Measurements from ENCODE around the gene HOXB1. TPM values are rescaled to one million over a fixed set of nuclear protein-coding genes. Genes with fewer than 3 reads are reported as not detected.
A peak's percentile ranks its signal among the peaks of the same experiment; 100 is the strongest.

HOXB1 gene
- total RNA-seq, 4 donors from 2014 or later = not detected

GRCh38 chr17:48542698-48543106 is 11.9 kb upstream of the HOXB1 start:
- WGBS, 2 donors = 3 to 4% methylated on average over 12 of the region's 12 CpGs
- DNase-seq (ENCODE audit: low spot score in 2 of 2) = no peak
- Histone ChIP-seq H3K36me3 (no peaks in the 10 kb centered on the region), H3K4me1 (peaks cover 0 to 32% (median 2%) of the 10 kb centered on the region in 4 donors), H3K9me3 (no peaks in the 10 kb centered on the region), H3K4me3 (peak overlapping the region; percentile 51 to 66 (median 59)), H3K27ac (peak overlapping the region; percentile 89 to 96 (median 92)), H3K27me3 (peaks cover 0 to 55% of the 10 kb centered on the region in 2 donors)
- no peak for TF ChIP-seq EP300 (IDR thresholded peaks at IDR 0.05)
- no peak for TF ChIP-seq POLR2A (IDR thresholded peaks at IDR 0.05)
- TF ChIP-seq CTCF (IDR thresholded peaks at IDR 0.05) = no peak

GRCh38 chr17:48542114-48542656 is 11.4 kb upstream of the HOXB1 start:
- no peak for DNase-seq (ENCODE audit: low spot score in 2 of 2)
- WGBS, 2 donors = 7 to 14% methylated on average over 27 of the region's 27 CpGs

GRCh38 chr17:48541577-48542113 is 10.8 kb upstream of the HOXB1 start:
- DNase-seq (ENCODE audit: low spot score in 2 of 2) = peak in 1 of 2 donors; percentile 20
- TF ChIP-seq EP300 (IDR thresholded peaks at IDR 0.05) = peak in 1 of 2 donors; percentile 39
- TF ChIP-seq POLR2A (IDR thresholded peaks at IDR 0.05) = no peak
- peak overlapping the region; percentile 51 to 66 (median 59) for H3K4me3 ChIP-seq
- 3 to 5% methylated on average over 29 to 36 of the region's 36 CpGs for WGBS, 2 donors
- H3K9me3 ChIP-seq = no peaks in the 10 kb centered on the region
- peaks cover 0 to 29% (median 2%) of the 10 kb centered on the region in 4 donors for H3K4me1 ChIP-seq
- peak overlapping the region; percentile 89 to 96 (median 92) for H3K27ac ChIP-seq
- H3K36me3 ChIP-seq = no peaks in the 10 kb centered on the region
- H3K27me3 ChIP-seq = peaks cover 0 to 50% of the 10 kb centered on the region in 2 donors

More at GRCh38 chr17:48542114-48542656, 11.4 kb upstream of the HOXB1 start:
- peak overlapping the region; percentile 89 to 96 (median 92) for H3K27ac ChIP-seq
- no peaks in the 10 kb centered on the region for H3K9me3 ChIP-seq
- no peaks in the 10 kb centered on the region for H3K36me3 ChIP-seq
- H3K27me3 ChIP-seq = peaks cover 0 to 55% of the 10 kb centered on the region in 2 donors
- TF ChIP-seq POLR2A (IDR thresholded peaks at IDR 0.05) (no peak), CTCF (IDR thresholded peaks at IDR 0.05) (no peak), EP300 (IDR thresholded peaks at IDR 0.05) (no peak)
- H3K4me1 ChIP-seq = peaks cover 0 to 32% (median 2%) of the 10 kb centered on the region in 4 donors
- H3K4me3 ChIP-seq = peak overlapping the region; percentile 51 to 66 (median 59)

- no peaks in the 10 kb centered on the region for H3K9me3 ChIP-seq
- H3K4me1 ChIP-seq = peaks cover 0 to 23% (median 2%) of the 10 kb centered on the region in 4 donors
- WGBS, 2 donors = 33 to 35% methylated on average over 12 of the region's 12 CpGs
- H3K27ac ChIP-seq = peak overlapping the region; percentile 89 to 96 (median 92)
- no peaks in the 10 kb centered on the region for H3K36me3 ChIP-seq
- DNase-seq (ENCODE audit: low spot score in 2 of 2) = no peak
- H3K4me3 ChIP-seq = peak overlapping the region; percentile 51 to 66 (median 59)
- H3K27me3 ChIP-seq = peaks cover 0 to 46% of the 10 kb centered on the region in 2 donors
- TF ChIP-seq EP300 (IDR thresholded peaks at IDR 0.05) = no peak
- no peak for TF ChIP-seq POLR2A (IDR thresholded peaks at IDR 0.05)
- TF ChIP-seq CTCF (IDR thresholded peaks at IDR 0.05) = no peak
These were observed 10.3 kb upstream of the HOXB1 start for GRCh38 chr17:48541036-48541576.

GRCh38 chr17:48540213-48540612 is 9.4 kb upstream of the HOXB1 start:
- no peak for TF ChIP-seq CTCF (IDR thresholded peaks at IDR 0.05)
- TF ChIP-seq POLR2A (IDR thresholded peaks at IDR 0.05) = no peak
- TF ChIP-seq EP300 (IDR thresholded peaks at IDR 0.05) = no peak
- Histone ChIP-seq H3K27ac (no peak overlapping the region), H3K36me3 (no peaks in the 10 kb centered on the region), H3K9me3 (no peaks in the 10 kb centered on the region), H3K4me1 (peaks cover 0 to 17% (median 0%) of the 10 kb centered on the region in 4 donors), H3K4me3 (no peak overlapping the region), H3K27me3 (peaks cover 0 to 44% of the 10 kb centered on the region in 2 donors)
- no peak for DNase-seq (ENCODE audit: low spot score in 2 of 2)
- WGBS, 2 donors = 77 to 88% methylated on average over 1 of the region's 1 CpG
